K562 (cell line): Measurements from ENCODE around the gene NUDT5. TPM values are rescaled to one million over a fixed set of nuclear protein-coding genes. Genes with fewer than 3 reads are reported as not detected.

Experiments used
- AFF1 ChIP-seq, 2 experiments: fragments of 450-650 bp; IDR thresholded peaks; 2 replicates each; pipeline ENCODE4 v1.6.1; 2018; ENCODE audit warnings: mild to moderate bottlenecking in 2 of 2, low read depth in 1 of 2; ENCODE audit not compliant: partially characterized antibody in 2 of 2
- CBFA2T3 ChIP-seq: fragments of 450-650 bp; IDR thresholded peaks from 2 replicates; pipeline ENCODE4 v1.6.1; 2017
- FOXP1 ChIP-seq: sonication (generic); formaldehyde crosslinking; IDR thresholded peaks from 2 replicates; pipeline ENCODE4 v1.8.0; 2022; ENCODE audit warnings: mild to moderate bottlenecking, missing genetic modification reagents
- GATA2 ChIP-seq: sonication (generic); formaldehyde crosslinking; IDR thresholded peaks from 2 replicates; pipeline ENCODE4 v1.4.0; 2020; ENCODE audit warnings: mild to moderate bottlenecking, missing genetic modification reagents
- HNRNPUL1 ChIP-seq: fragments of 200-400 bp; formaldehyde crosslinking; IDR thresholded peaks from 2 replicates; pipeline ENCODE4 v1.6.1; 2017; ENCODE audit warnings: low read length
- JUNB ChIP-seq: fragments of 450-650 bp; formaldehyde crosslinking; conservative IDR thresholded peaks from 2 replicates; pipeline ENCODE4 v1.4.0; 2020; ENCODE audit warnings: mild to moderate bottlenecking
- MAFG ChIP-seq: fragments of 450-650 bp; conservative IDR thresholded peaks from 2 replicates; pipeline ENCODE4 v1.6.1; 2016; ENCODE audit warnings: missing genetic modification characterization, missing compliant biosample characterization
- NONO ChIP-seq, 2 experiments: fragments of 200-400 bp in 1 of 2; fragments of 450-650 bp in 1 of 2; formaldehyde crosslinking in 1 of 2; IDR thresholded peaks; 2 replicates each; pipeline ENCODE4 v1.6.1; 2017; ENCODE audit warnings: low read depth in 2 of 2, mild to moderate bottlenecking in 2 of 2, moderate library complexity in 2 of 2, low read length in 1 of 2
- POLR3G ChIP-seq: IDR thresholded peaks from 2 replicates; pipeline ENCODE4 v1.6.1; 2011; ENCODE audit not compliant: insufficient read length, insufficient replicate concordance; ENCODE audit errors: extremely low read depth
- RFX5 ChIP-seq: IDR thresholded peaks from 2 replicates; pipeline ENCODE4 v1.6.1; 2011; ENCODE audit warnings: low read depth, mild to moderate bottlenecking, improper control_type of control experiment, low read length
- RHOXF2B ChIP-seq: fragments of 250-450 bp; sonication (Bioruptor Pico); conservative IDR thresholded peaks from 2 replicates; pipeline ENCODE4 v1.5.1; 2021
- SP2 ChIP-seq: IDR thresholded peaks from 2 replicates; pipeline ENCODE4 v1.6.1; 2011; ENCODE audit warnings: mild to moderate bottlenecking, low read depth, low read length, moderate library complexity; ENCODE audit not compliant: poor library complexity, severe bottlenecking; ENCODE audit errors: extremely low read depth
- TFE3 ChIP-seq: fragments of 450-650 bp; formaldehyde crosslinking; IDR thresholded peaks from 2 replicates; pipeline ENCODE4 v1.4.0; 2020; ENCODE audit warnings: mild to moderate bottlenecking, mixed read lengths
- ZBTB33 ChIP-seq: sonication (generic); formaldehyde crosslinking; IDR thresholded peaks from 2 replicates; pipeline ENCODE4 v1.8.1; 2023; ENCODE audit warnings: mild to moderate bottlenecking, missing genetic modification reagents
- ZBTB34 ChIP-seq: fragments of 250-450 bp; sonication (Bioruptor Pico); IDR thresholded peaks from 2 replicates; pipeline ENCODE4 v1.8.0; 2021; ENCODE audit warnings: mild to moderate bottlenecking, moderate library complexity
- ZEB2 ChIP-seq: fragments of 450-650 bp; IDR thresholded peaks from 2 replicates; pipeline ENCODE4 v1.6.1; 2016
- ZNF134 ChIP-seq: fragments of 250-450 bp; sonication (Bioruptor Pico); conservative IDR thresholded peaks from 2 replicates; pipeline ENCODE4 v1.4.0; 2020
- ZNF143 ChIP-seq: sonication (generic); formaldehyde crosslinking; IDR thresholded peaks from 2 replicates; pipeline ENCODE4 v1.9.0; 2022; ENCODE audit warnings: mild to moderate bottlenecking, missing genetic modification reagents
- polyA plus RNA-seq, 8 experiments: library from polyadenylated mRNA; depleted of rRNA in 4 of 8; stranded (reverse) in 5 of 8; unstranded in 3 of 8; fragments of >200 nt; fragmentation: Nextera tagmentation in 2 of 8; fragmentation: Illumina TruSeq in 1 of 8; extraction: Ambion mirVana in 2 of 8; extraction: Trizol in 1 of 8; gene quantifications; 2 replicates each; pipeline versions ENCODE4 v1.2.1 to v1.2.3, GENCODE V29; 2011 to 2014; ENCODE audit warnings: inconsistent platforms in 1 of 8, missing spikeins in 1 of 8
- total RNA-seq, 7 experiments: library from RNA; depleted of rRNA in 6 of 7; stranded (reverse); fragments of >200 nt in 6 of 7; fragmentation: Illumina TruSeq in 2 of 7; extraction: Trizol in 2 of 7; gene quantifications; 2 replicates each; pipeline versions ENCODE4 v1.2.1 to v1.2.3, GENCODE V29; 2011 to 2021; ENCODE audit warnings: low replicate concordance in 1 of 7

Gene NUDT5
- total and polyA plus RNA-seq, 9 of the 15 experiments (the other 6 are each of a cell fraction or from before 2014, with no cell fraction given), result 87.7 to 422 (median 186) TPM

GRCh38 chr10:12129222-12130111 is 66.2 kb downstream of the NUDT5 start, which contains the start of gene SEC61A2 (continued):
- TF ChIP-seq AFF1 (IDR thresholded peaks at IDR 0.05; ENCODE audit: low read depth in 1 of 2, partially characterized antibody in 2 of 2) (no peak), HNRNPUL1 (no peak), GATA2 (CRISPR knock-in tag) (no peak), RFX5 (no peak), ZBTB33 (CRISPR knock-in tag) (0 out of 2 replicates have a peak, but pooled peaks have one; percentile 12), TFE3 (no peak), MAFG (no peak), CBFA2T3 (no peak), ZNF143 (CRISPR knock-in tag) (no peak), ZBTB34 (CRISPR knock-in tag) (no peak), ZNF134 (CRISPR knock-in tag) (no peak), JUNB (CRISPR knock-in tag) (no peak), SP2 (no peak), NONO (IDR thresholded peaks at IDR 0.05; ENCODE audit: low read depth in 2 of 2, low read length in 1 of 2) (peak in 1 of 2 experiments; percentile 49; a peak in 1 of 4 replicates), FOXP1 (no peak; the same call in 1 of the 2 replicates), POLR3G (no peak), ZEB2 (no peak; the same call in 1 of the 2 replicates), RHOXF2B (CRISPR knock-in tag) (no peak)
